ENCODE measurements around the gene B4GAT1. TPM values are rescaled to one million over a fixed set of nuclear protein-coding genes. Genes with fewer than 3 reads are reported as not detected.

B4GAT1 gene
- total and polyA plus RNA-seq, 9 of the 15 experiments (the other 6 are each of a cell fraction or from before 2014, with no cell fraction given) = 0.86 to 9.5 (median 3.8) TPM

DNA sequence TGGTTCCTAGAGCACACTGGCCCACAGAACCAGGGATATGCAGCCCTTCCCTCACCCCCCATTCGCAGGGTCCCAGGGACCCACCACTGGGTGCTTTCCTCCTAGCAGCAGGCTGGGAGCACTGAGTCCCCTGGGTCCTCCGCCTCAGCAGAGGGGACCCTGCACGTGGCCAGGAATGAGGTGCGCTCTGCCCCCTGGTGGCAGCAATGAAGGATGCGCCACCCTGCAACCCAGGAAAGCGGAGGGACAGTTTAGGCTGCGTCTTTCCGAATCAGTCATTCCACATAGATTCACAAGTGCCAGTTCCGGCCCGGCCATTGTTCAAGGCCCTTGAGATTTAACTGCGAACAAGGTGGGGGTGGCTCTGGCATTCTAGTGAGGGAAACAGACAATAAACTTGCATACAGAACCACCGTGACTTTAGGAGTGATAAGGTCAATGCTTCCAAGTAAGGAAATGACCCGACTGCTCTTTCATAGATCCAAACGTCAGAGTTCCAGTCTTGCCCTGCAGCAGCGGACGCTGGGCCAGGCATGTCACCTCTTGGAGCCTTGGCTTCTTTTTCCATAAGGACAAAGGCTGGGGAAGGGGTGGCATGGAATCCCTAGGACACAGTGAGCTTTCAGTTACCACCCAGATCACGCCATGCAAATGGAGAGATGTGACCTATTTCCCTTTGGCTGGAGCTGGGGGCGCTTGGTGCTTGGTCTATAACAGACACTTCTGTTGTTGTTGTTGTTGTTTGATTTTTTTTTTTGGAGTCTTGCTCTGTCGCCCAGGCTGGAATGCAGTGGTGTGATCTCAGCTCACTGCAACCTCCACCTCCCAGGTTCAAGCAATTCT, 18.9 kb downstream of the B4GAT1 start (continued):
- TF ChIP-seq, protein P1, sequence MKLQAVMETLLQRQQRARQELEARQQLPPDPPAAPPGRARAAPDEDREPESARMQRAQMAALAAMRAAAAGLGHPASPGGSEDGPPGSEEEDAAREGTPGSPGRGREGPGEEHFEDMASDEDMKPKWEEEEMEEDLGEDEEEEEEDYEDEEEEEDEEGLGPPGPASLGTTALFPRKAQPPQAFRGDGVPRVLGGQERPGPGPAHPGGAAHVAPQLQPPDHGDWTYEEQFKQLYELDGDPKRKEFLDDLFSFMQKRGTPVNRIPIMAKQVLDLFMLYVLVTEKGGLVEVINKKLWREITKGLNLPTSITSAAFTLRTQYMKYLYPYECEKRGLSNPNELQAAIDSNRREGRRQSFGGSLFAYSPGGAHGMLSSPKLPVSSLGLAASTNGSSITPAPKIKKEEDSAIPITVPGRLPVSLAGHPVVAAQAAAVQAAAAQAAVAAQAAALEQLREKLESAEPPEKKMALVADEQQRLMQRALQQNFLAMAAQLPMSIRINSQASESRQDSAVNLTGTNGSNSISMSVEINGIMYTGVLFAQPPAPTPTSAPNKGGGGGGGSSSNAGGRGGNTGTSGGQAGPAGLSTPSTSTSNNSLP (IDR thresholded peaks at IDR 0.05; ENCODE audit: borderline replicate concordance, low read depth, low read length) = no peak
- no peak for TF ChIP-seq SIN3A (IDR thresholded peaks at IDR 0.05; ENCODE audit: borderline replicate concordance in 2 of 2, control insufficient read depth in 1 of 2, low read depth in 2 of 2, low read length in 2 of 2)
- TF ChIP-seq ZEB2 (IDR thresholded peaks at IDR 0.05) = no peak
- TF ChIP-seq HSF4 (CRISPR knock-in tag; IDR thresholded peaks at IDR 0.05; ENCODE audit: borderline replicate concordance) = no peak
- no peak for TF ChIP-seq MCM2 (IDR thresholded peaks at IDR 0.05; ENCODE audit: low read depth)
- no peak for TF ChIP-seq ZNF57 (CRISPR knock-in tag; IDR thresholded peaks at IDR 0.05)
- no peak for TF ChIP-seq XRCC4 (IDR thresholded peaks at IDR 0.05; ENCODE audit: extremely low read depth, insufficient read depth, insufficient read length)
- TF ChIP-seq BRF2 (IDR thresholded peaks at IDR 0.05; ENCODE audit: borderline replicate concordance, insufficient read depth, insufficient read length) = no peak
- TF ChIP-seq ZNF143 (CRISPR knock-in tag; IDR thresholded peaks at IDR 0.05) = no peak
- TF ChIP-seq SMARCE1 (IDR thresholded peaks at IDR 0.05) = no peak
- TF ChIP-seq, protein P2, sequence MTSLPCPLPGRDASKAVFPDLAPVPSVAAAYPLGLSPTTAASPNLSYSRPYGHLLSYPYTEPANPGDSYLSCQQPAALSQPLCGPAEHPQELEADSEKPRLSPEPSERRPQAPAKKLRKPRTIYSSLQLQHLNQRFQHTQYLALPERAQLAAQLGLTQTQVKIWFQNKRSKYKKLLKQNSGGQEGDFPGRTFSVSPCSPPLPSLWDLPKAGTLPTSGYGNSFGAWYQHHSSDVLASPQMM (CRISPR knock-in tag; IDR thresholded peaks at IDR 0.05) = no peak
- TF ChIP-seq, protein P3, sequence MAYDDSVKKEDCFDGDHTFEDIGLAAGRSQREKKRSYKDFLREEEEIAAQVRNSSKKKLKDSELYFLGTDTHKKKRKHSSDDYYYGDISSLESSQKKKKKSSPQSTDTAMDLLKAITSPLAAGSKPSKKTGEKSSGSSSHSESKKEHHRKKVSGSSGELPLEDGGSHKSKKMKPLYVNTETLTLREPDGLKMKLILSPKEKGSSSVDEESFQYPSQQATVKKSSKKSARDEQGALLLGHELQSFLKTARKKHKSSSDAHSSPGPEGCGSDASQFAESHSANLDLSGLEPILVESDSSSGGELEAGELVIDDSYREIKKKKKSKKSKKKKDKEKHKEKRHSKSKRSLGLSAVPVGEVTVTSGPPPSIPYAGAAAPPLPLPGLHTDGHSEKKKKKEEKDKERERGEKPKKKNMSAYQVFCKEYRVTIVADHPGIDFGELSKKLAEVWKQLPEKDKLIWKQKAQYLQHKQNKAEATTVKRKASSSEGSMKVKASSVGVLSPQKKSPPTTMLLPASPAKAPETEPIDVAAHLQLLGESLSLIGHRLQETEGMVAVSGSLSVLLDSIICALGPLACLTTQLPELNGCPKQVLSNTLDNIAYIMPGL (CRISPR knock-in tag; IDR thresholded peaks at IDR 0.05) = no peak
- peak in 1 of 2 experiments; percentile 80; a peak in 3 of 4 replicates for TF ChIP-seq MAZ (CRISPR knock-in tag; conservative IDR thresholded peaks at IDR 0.05 in 1 of 2, IDR thresholded peaks at IDR 0.05 in 1 of 2)
- TF ChIP-seq, protein P4, sequence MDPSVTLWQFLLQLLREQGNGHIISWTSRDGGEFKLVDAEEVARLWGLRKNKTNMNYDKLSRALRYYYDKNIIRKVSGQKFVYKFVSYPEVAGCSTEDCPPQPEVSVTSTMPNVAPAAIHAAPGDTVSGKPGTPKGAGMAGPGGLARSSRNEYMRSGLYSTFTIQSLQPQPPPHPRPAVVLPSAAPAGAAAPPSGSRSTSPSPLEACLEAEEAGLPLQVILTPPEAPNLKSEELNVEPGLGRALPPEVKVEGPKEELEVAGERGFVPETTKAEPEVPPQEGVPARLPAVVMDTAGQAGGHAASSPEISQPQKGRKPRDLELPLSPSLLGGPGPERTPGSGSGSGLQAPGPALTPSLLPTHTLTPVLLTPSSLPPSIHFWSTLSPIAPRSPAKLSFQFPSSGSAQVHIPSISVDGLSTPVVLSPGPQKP (CRISPR knock-in tag; IDR thresholded peaks at IDR 0.05) = no peak
- no peak for TF ChIP-seq HDAC3 (IDR thresholded peaks at IDR 0.05; ENCODE audit: borderline replicate concordance, partially characterized antibody)
- TF ChIP-seq, protein P5, sequence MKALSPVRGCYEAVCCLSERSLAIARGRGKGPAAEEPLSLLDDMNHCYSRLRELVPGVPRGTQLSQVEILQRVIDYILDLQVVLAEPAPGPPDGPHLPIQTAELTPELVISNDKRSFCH (CRISPR knock-in tag; IDR thresholded peaks at IDR 0.05) = no peak
- TF ChIP-seq, protein P5 (tag; IDR thresholded peaks at IDR 0.05) = no peak; the same call in 1 of the 2 replicates
- TF ChIP-seq SRF (CRISPR knock-in tag; IDR thresholded peaks at IDR 0.05) = peak in 1 of 2 experiments; percentile 32; a peak in 1 of 4 replicates
- no peak for TF ChIP-seq PTBP1 (IDR thresholded peaks at IDR 0.05; ENCODE audit: low read depth, low read length)
- TF ChIP-seq FOXP1 (CRISPR knock-in tag; IDR thresholded peaks at IDR 0.05) = peak; percentile 61; the same call in 1 of the 2 replicates
